NCI-H1092 treated with DMSO at 0.1 percent for 48 hours (cell line): Measurements from ENCODE around the gene MBD3.
"Not testable (repeated sequence)": the region's sequence is repeated elsewhere in the genome, so short reads cannot be mapped to it uniquely, and the experiment has no call there.

Experiments used
- DNase-seq: peaks from one replicate; lab custom pipeline; 2025; lab: John Stamatoyannopoulos, UW

Gene MBD3

GRCh38 chr19:1592755-1593500 is at the start of gene MBD3:
MBD3 (minus strand) TSS chr19:1592865; CDS start chr19:1592631, 234 bp downstream.
- DNase-seq, result peak; percentile 91

- DNase-seq, result not testable (repeated sequence)
Observed at GRCh38 chr19:1640893-1641448, 48.3 kb upstream of the MBD3 start.

- DNase-seq, result no peak
Observed at GRCh38 chr19:1636325-1637236, 43.9 kb upstream of the MBD3 start.

- DNase-seq, result no peak
Observed at GRCh38 chr19:1634938-1635243, 42.2 kb upstream of the MBD3 start.

- no peak for DNase-seq
Observed at GRCh38 chr19:1634242-1634937, 41.7 kb upstream of the MBD3 start.

- DNase-seq, result no peak
Observed at GRCh38 chr19:1633269-1633826, 40.7 kb upstream of the MBD3 start.

- no peak for DNase-seq
Observed at GRCh38 chr19:1632462-1633268, 40.0 kb upstream of the MBD3 start.

GRCh38 chr19:1631557-1632100 is 39.0 kb upstream of the MBD3 start:
- no peak for DNase-seq

GRCh38 chr19:1630811-1631210 is 38.1 kb upstream of the MBD3 start:
- no peak for DNase-seq

- DNase-seq, result no peak
Observed at GRCh38 chr19:1630012-1630411, 37.3 kb upstream of the MBD3 start.

- no peak for DNase-seq
Observed at GRCh38 chr19:1629256-1629808, 36.7 kb upstream of the MBD3 start.

- no peak for DNase-seq
Observed at GRCh38 chr19:1627194-1627593, 34.5 kb upstream of the MBD3 start.

- no peak for DNase-seq
Observed at GRCh38 chr19:1626417-1627010, 33.8 kb upstream of the MBD3 start.

- DNase-seq, result no peak
Observed at GRCh38 chr19:1624458-1624857, 31.8 kb upstream of the MBD3 start.

GRCh38 chr19:1622541-1622940 is 29.9 kb upstream of the MBD3 start:
- no peak for DNase-seq

GRCh38 chr19:1622007-1622406 is 29.3 kb upstream of the MBD3 start:
- no peak for DNase-seq

GRCh38 chr19:1621574-1621973 is 28.9 kb upstream of the MBD3 start:
- no peak for DNase-seq

GRCh38 chr19:1621021-1621420 is 28.4 kb upstream of the MBD3 start:
- no peak for DNase-seq

GRCh38 chr19:1620502-1620901 is 27.8 kb upstream of the MBD3 start:
- no peak for DNase-seq

GRCh38 chr19:1619703-1620102 is 27.0 kb upstream of the MBD3 start:
- DNase-seq, result no peak
